CD4-positive, alpha-beta T cell (primary cell): ENCODE measurements around the gene AGMO. TPM values are rescaled to one million over a fixed set of nuclear protein-coding genes. Genes with fewer than 3 reads are reported as not detected.

Experiments
- ATAC-seq: fragments of 200-7000 bp; cut with Tn5 transposase; one replicate; pipeline ENCODE4 v1.10.0; 2022; ENCODE audit warnings: mild to moderate bottlenecking; ENCODE audit not compliant: poor library complexity
- CTCF ChIA-PET: fragments of 350-600 bp; sonication (Branson Sonifier 250); formaldehyde crosslinking; loops from one replicate; lab custom pipeline; 2021; ENCODE audit warnings: antibody characterized with exemption, inconsistent platforms; lab: Charles Lee
- POLR2A ChIA-PET: fragments of 350-600 bp; sonication (Branson Sonifier 250); formaldehyde crosslinking; loops from one replicate; lab custom pipeline; 2021; ENCODE audit warnings: antibody characterized with exemption, inconsistent platforms; lab: Charles Lee
- DNase-seq, 14 experiments: peaks; one replicate each; pipeline ENCODE4 v3.0.0-alpha.2; 2013 to 2020; ENCODE audit warnings: mixed read lengths in 2 of 14
- H3K27ac ChIP-seq, 2 donors: one replicate each; pipeline versions ENCODE4 v1.5.1 to v1.7.0; 2013; ENCODE audit warnings: low read length in 2 of 2, low read depth in 1 of 2, mild to moderate bottlenecking in 1 of 2
- H3K27me3 ChIP-seq, 2 experiments: 1 replicate in 1 of 2; 2 replicates in 1 of 2; pipeline versions ENCODE4 v1.6.1 to v1.7.0; 2013; ENCODE audit warnings: low read length in 2 of 2, control low read depth in 1 of 2, mild to moderate bottlenecking in 1 of 2, moderate library complexity in 1 of 2; ENCODE audit not compliant: insufficient read depth in 2 of 2, control insufficient read depth in 1 of 2
- H3K36me3 ChIP-seq: one replicate; pipeline ENCODE4 v1.6.1; 2013; ENCODE audit warnings: low read length, control low read depth; ENCODE audit not compliant: insufficient read depth
- H3K4me1 ChIP-seq: one replicate; pipeline ENCODE4 v1.6.1; 2013; ENCODE audit warnings: low read length, control low read depth; ENCODE audit not compliant: insufficient read depth
- H3K4me3 ChIP-seq: one replicate; pipeline ENCODE4 v1.5.1; 2013; ENCODE audit warnings: mild to moderate bottlenecking, low read length, moderate library complexity
- H3K9me3 ChIP-seq, 2 experiments: 1 replicate in 1 of 2; 2 replicates in 1 of 2; pipeline versions ENCODE4 v1.6.1 to v1.7.0; 2013; ENCODE audit warnings: low read length in 2 of 2, mild to moderate bottlenecking in 2 of 2, control low read depth in 1 of 2, moderate library complexity in 1 of 2; ENCODE audit not compliant: control insufficient read depth in 1 of 2, insufficient read depth in 1 of 2
- H3K27ac Mint-ChIP-seq: one replicate; pipeline ENCODE4 v1.8.0; 2020; ENCODE audit warnings: mixed read lengths
- H3K27me3 Mint-ChIP-seq: one replicate; pipeline ENCODE4 v1.8.0; 2021; ENCODE audit warnings: mixed read lengths
- H3K36me3 Mint-ChIP-seq: one replicate; pipeline ENCODE4 v1.8.0; 2021; ENCODE audit warnings: low read depth, mixed read lengths
- H3K4me1 Mint-ChIP-seq: one replicate; pipeline ENCODE4 v1.8.0; 2021; ENCODE audit warnings: low read depth, mixed read lengths
- H3K4me3 Mint-ChIP-seq: one replicate; pipeline ENCODE4 v1.8.0; 2020; ENCODE audit warnings: mild to moderate bottlenecking, mixed read lengths
- H3K9me3 Mint-ChIP-seq: one replicate; pipeline ENCODE4 v1.8.0; 2020; ENCODE audit warnings: mixed read lengths
- CTCF ChIP-seq: fragments of 200-600 bp; IDR thresholded peaks from one replicate; pipeline ENCODE4 v1.8.0; 2022; ENCODE audit warnings: antibody characterized with exemption, mild to moderate bottlenecking
- intact Hi-C, 2 experiments: fragments of 100-400 bp; cut with DNase I in 1 of 2; cut with micrococcal nuclease in 1 of 2; formaldehyde crosslinking; loops; one replicate each; pipeline versions ENCODE4 v1.15.1 to v1.9.0; 2023 to 2025; cut with DNase I, micrococcal nuclease
- total RNA-seq, 174 experiments: library from RNA in 2 of 174; stranded (reverse) in 2 of 174; gene quantifications; one replicate each; pipeline ENCODE4 v1.2.3 and lab custom pipeline; 2021 to 2026

Gene AGMO
- total RNA-seq, 2 experiments from 2014 or later: not detected

DNA sequence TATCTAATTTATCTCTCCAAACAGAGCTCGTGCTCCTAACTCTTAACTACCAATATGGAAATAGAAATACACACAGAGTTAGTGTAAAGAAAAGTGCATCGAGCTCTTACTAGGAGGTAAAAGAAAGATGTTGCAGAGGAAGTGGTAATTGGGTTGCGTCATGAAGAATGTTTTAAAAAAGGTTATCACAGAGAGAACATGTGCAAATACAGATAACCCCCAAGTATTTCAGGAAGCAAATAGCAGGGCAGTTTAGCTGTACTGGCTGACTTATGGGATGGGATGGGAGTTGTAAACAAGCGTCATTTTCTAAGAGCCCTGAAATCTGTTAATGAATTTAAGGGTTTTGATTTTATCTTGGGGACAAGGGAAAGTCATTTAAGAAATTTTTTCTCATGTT is 153.9 kb downstream of the AGMO start:
- DNase-seq (no peak), ATAC-seq (no peak)
- H3K4me3 ChIP-seq: no peak overlapping the region
- Mint-ChIP-seq H3K27ac (no peak overlapping the region), H3K36me3 (no peaks in the 10 kb centered on the region), H3K4me3 (no peak overlapping the region), H3K27me3 (no peaks in the 10 kb centered on the region), H3K9me3 (peaks cover 5% of the 10 kb centered on the region), H3K4me1 (no peaks in the 10 kb centered on the region)
- intact Hi-C loops: no loop called here
- H3K27me3 ChIP-seq: no peaks in the 10 kb centered on the region
- POLR2A ChIA-PET: no interaction called here
- no peak for TF ChIP-seq CTCF
- H3K4me1 ChIP-seq: no peaks in the 10 kb centered on the region
- no peaks in the 10 kb centered on the region for H3K9me3 ChIP-seq
- H3K36me3 ChIP-seq: no peaks in the 10 kb centered on the region
- H3K27ac ChIP-seq: no peak overlapping the region
- CTCF ChIA-PET: no interaction called here

GRCh38 chr7:15403751-15404150 is 158.1 kb downstream of the AGMO start:
- no peaks in the 10 kb centered on the region for H3K4me1 Mint-ChIP-seq
- no peak for TF ChIP-seq CTCF
- CTCF ChIA-PET: no interaction called here

DNA sequence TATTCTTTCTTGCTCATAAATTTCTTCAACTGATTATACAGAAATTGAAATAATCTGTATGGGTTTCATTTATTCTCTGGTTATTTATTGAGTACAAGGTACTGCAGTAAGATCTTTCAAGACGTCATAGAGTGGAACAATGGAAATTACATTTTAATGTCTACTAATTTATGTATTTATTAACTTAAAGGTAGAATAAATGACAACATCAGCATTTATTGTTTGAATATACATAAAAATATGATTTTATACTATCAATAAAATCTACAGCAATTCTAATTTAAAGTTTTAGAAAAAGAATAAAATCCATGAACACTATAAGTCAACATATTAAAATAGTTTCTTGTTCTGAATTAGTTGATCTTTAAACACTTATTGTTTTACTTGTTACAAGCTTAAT is 158.5 kb downstream of the AGMO start:
- H3K27ac ChIP-seq: no peak overlapping the region
- Mint-ChIP-seq H3K27ac (no peak overlapping the region), H3K36me3 (no peaks in the 10 kb centered on the region), H3K9me3 (peaks cover 2% of the 10 kb centered on the region), H3K27me3 (no peaks in the 10 kb centered on the region), H3K4me3 (no peak overlapping the region), H3K4me1 (no peaks in the 10 kb centered on the region)
- no peak overlapping the region for H3K4me3 ChIP-seq
- H3K36me3 ChIP-seq: no peaks in the 10 kb centered on the region
- H3K27me3 ChIP-seq: no peaks in the 10 kb centered on the region
- intact Hi-C loops: no loop called here
- POLR2A ChIA-PET: no interaction called here
- no peak for TF ChIP-seq CTCF
- H3K9me3 ChIP-seq: no peaks in the 10 kb centered on the region
- ATAC-seq (no peak), DNase-seq (no peak)
- CTCF ChIA-PET: no interaction called here
- H3K4me1 ChIP-seq: no peaks in the 10 kb centered on the region

More at GRCh38 chr7:15403751-15404150, 158.1 kb downstream of the AGMO start:
- Histone ChIP-seq H3K27me3 (no peaks in the 10 kb centered on the region), H3K4me3 (no peak overlapping the region), H3K9me3 (no peaks in the 10 kb centered on the region), H3K36me3 (no peaks in the 10 kb centered on the region), H3K27ac (no peak overlapping the region), H3K4me1 (no peaks in the 10 kb centered on the region)
- POLR2A ChIA-PET: no interaction called here
- Mint-ChIP-seq H3K36me3 (no peaks in the 10 kb centered on the region), H3K4me3 (no peak overlapping the region), H3K9me3 (peaks cover 3% of the 10 kb centered on the region), H3K27me3 (no peaks in the 10 kb centered on the region), H3K27ac (no peak overlapping the region)
- no peak for DNase-seq
- intact Hi-C loops: no loop called here
- ATAC-seq: no peak
